ENCODE measurements around the gene ARL2BP. TPM values are rescaled to one million over a fixed set of nuclear protein-coding genes. Genes with fewer than 3 reads are reported as not detected.
A peak's percentile ranks its signal among the peaks of the same experiment; 100 is the strongest.
"Not testable (repeated sequence)": the region's sequence is repeated elsewhere in the genome, so short reads cannot be mapped to it uniquely, and the experiment has no call there.

Gene ARL2BP
- polyA plus RNA-seq (ENCODE audit: insufficient read depth in 1 of 5, insufficient read length in 5 of 5, low replicate concordance in 1 of 5) = 10 to 100 TPM; 64.8 to 81.7 (median 69.6) TPM
- long read RNA-seq, donor 1, transcript ARL2BP-201 (6 exons, 2,130 nt) = major isoform, 30 of 48 reads
- long read RNA-seq, donor 1, partial matches to known transcripts = 18 of 48 reads
- long read RNA-seq, donor 1, other reads (novel, unspliced or antisense) = 0 of 48 reads
- long read RNA-seq, donor 2, transcript ARL2BP-201 (6 exons, 2,130 nt) = major isoform, 22 of 22 reads
- long read RNA-seq, donor 2, partial matches to known transcripts = 0 of 22 reads
- long read RNA-seq, donor 2, other reads (novel, unspliced or antisense) = 0 of 22 reads
- long read RNA-seq, donor 3, transcript ARL2BP-201 (6 exons, 2,130 nt) = major isoform, 24 of 58 reads
- long read RNA-seq, donor 3, partial matches to known transcripts = 34 of 58 reads
- long read RNA-seq, donor 3, other reads (novel, unspliced or antisense) = 0 of 58 reads
- long read RNA-seq, donor 4, transcript ARL2BP-201 (6 exons, 2,130 nt) = major isoform, 19 of 26 reads
- long read RNA-seq, donor 4, partial matches to known transcripts = 7 of 26 reads
- long read RNA-seq, donor 4, other reads (novel, unspliced or antisense) = 0 of 26 reads
- long read RNA-seq, donor 5, transcript ARL2BP-201 (6 exons, 2,130 nt) = major isoform, 42 of 53 reads
- long read RNA-seq, donor 5, partial matches to known transcripts = 9 of 53 reads
- long read RNA-seq, donor 5, other reads (novel, unspliced or antisense) = 0 of 53 reads
- long read RNA-seq, donor 6, transcript ARL2BP-201 (6 exons, 2,130 nt) = major isoform, 38 of 79 reads
- long read RNA-seq, donor 6, partial matches to known transcripts = 33 of 79 reads
- long read RNA-seq, donor 6, other reads (novel, unspliced or antisense) = 7 of 79 reads
- long read RNA-seq, donor 7, transcript ARL2BP-201 (6 exons, 2,130 nt) = major isoform, 36 of 36 reads
- long read RNA-seq, donor 7, partial matches to known transcripts = 0 of 36 reads
- long read RNA-seq, donor 7, other reads (novel, unspliced or antisense) = 0 of 36 reads
- long read RNA-seq, donor 8, transcript ARL2BP-201 (6 exons, 2,130 nt) = major isoform, 14 of 14 reads
- long read RNA-seq, donor 8, partial matches to known transcripts = 0 of 14 reads
- long read RNA-seq, donor 8, other reads (novel, unspliced or antisense) = 0 of 14 reads

DNA sequence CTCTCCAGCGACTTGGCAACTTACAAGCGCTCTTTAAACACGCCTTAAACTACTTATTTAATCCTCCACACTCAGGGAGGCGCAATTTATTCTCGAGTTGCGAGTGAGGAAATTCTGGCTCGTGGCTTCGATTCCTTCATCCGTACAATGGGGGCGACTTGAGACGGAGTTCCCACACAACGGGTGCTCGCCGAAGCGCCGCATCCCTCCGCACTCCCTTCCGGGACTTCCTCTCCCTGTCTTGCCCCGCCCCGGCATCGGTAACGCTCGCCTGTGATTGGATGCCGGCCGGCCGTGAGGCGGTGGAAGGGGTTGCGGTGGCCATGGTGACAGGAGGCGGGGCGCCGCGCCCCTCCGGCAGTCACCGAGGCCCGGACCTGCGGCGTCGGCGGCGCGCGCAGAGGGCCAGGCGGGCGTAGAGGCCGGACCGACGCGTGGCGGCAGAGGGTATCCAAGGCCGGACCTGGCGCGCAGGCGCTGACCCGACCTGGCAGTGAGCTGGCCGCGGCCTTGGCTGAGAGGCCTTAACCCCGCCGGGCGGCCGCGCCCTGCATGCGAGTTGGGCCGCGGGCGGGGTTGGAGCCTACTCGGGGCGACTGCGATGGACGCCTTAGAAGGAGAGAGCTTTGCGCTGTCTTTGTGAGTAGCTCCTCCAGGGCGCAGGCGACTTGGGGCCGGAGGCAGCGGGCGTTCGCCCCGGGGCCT is at the start of gene ARL2BP:
ARL2BP (plus strand) TSS at position 493 of the 705 bp plus-strand sequence; CDS start at position 602, 109 bp downstream.
- DNase-seq = peak; percentile 95 to 96

DNA sequence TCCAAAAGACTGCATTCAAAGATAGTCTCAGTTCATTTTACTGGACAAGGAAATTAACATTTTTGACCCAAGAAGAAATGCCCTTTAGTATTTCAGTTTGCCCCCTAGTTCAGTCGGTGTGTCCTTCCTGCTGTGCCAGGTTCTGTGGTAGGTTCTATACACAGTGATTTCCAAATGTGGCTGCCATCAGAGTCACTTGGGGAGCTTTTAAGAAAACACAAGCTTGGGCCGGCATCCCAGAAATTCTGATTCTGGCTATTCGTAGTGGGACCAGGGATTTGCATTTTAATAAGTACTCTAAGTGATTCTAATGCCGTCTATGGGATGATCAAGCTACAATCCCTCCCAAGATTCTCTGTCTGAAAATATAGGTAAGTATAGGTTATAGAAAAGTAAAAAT is 48.8 kb upstream of the ARL2BP start:
- no peak for DNase-seq

- DNase-seq = no peak
Measured at GRCh38 chr16:57196753-57197152, 48.3 kb upstream of the ARL2BP start.

DNA sequence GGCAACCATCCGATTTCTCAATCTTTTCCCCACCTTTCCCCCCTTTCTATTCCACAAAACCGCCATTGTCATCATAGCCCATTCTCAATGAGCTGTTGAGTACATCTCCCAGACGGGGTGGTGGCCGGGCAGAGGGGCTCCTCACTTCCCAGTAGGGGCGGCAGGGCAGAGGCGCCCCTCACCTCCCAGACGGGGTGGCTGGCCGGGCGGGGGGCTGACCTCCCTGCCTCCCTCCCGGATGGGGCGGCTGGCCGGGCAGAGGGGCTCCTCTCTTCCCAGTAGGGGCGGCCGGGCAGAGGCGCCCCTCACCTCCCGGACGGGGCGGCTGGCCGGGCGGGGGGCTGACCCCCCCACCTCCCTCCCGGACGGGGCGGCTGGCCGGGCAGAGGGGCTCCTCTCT is 44.7 kb upstream of the ARL2BP start:
- not testable (repeated sequence) for DNase-seq

DNA sequence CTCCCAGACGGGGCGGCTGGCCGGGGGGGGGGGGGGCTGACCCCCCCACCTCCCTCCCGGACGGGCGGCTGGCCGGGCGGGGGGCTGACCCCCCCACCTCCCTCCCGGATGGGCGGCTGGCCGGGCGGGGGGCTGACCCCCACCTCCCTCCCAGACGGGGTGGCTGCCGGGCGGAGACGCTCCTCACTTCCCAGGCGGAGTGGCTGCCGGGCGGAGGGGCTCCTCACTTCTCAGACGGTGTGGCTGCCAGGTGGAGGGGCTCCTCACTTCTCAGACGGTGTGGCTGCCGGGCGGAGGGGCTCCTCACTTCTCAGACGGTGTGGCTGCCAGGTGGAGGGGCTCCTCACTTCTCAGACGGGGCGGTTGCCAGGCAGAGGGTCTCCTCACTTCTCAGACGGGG is 44.1 kb upstream of the ARL2BP start:
- not testable (repeated sequence) for DNase-seq

- no peak for DNase-seq
Measured at GRCh38 chr16:57202095-57202886, 42.8 kb upstream of the ARL2BP start.

DNA sequence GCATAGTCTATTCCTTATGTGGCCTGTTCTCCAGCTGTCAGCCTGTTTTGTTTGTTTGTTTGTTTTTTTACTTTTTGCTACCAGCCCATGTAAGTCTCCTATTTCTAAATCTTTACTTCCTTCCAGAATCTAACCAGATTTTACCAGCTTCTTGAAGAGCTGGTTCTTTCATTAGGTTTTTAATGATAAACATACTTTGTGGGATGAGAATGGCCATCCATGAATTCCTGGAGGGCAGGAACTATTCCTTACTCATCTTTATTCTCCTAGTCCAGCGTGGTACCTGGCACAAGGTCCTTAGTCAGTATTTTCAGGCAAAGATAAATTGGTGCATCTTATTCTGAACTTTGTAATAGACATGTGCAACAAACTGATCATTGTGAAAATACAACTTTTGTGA is 41.6 kb upstream of the ARL2BP start:
- DNase-seq = no peak

- no peak for DNase-seq
Measured at GRCh38 chr16:57204675-57205074, 40.4 kb upstream of the ARL2BP start.

GRCh38 chr16:57208926-57209325 is 36.1 kb upstream of the ARL2BP start:
- no peak for DNase-seq

DNA sequence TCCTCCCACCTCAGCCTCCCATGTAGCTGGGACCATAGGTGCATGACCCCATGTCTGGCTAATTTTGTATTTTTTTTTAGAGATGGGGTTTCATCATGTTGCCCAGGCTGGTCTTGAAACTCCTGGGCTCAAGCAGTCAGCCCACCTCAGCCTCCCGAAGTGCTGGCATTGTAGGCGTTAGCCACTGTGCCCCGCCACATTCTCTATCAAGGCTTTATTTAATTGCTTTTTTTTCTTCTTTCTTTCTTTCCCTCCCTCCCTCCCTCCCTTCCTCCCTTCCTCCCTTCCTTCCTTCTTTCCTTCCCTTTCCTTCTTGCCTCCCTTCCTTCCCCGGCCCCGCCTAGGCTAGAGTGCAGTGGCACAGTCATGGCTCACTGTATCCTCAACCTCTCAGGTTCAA is 35.3 kb upstream of the ARL2BP start:
- no peak for DNase-seq

GRCh38 chr16:57213462-57213861 is 31.6 kb upstream of the ARL2BP start:
- DNase-seq = no peak

DNA sequence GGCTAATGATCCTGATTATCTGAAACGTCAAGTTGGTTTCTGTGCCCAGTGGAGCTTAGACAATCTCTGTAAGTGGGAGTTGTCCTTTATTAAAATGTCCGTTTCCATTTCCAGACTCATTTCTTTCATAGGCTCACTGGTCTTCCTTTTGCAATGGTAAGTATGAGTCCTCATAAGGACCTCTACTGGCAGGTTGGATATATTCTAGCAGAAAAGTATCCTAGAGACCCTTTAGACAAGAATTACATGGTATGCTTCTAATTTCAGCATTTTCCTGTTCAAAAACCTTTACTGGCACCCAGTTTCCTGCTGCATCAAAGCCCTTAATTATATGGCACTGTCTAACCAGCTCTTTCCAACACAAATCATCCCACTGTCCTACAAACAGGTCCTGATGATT is 28.1 kb upstream of the ARL2BP start:
- no peak for DNase-seq

DNA sequence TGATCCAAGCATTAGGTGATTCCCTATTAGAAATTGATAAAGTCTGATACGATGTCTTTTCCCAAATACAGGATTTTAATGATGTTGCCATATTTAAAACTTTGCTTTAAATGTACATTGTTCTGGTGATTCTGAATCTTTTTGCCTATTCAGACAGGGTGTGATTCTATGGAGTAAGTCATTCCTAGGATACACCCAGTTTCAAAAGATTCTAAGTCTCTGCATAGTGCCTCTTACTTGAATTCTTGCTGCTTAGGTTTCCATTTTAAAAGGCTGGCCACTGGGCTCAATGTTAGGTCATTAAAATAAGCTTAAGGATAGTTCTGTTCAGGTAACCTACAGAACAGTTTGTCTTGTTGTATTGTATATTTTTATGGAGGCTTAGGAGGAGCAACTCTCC is 22.0 kb upstream of the ARL2BP start:
- no peak for DNase-seq

- no peak for DNase-seq
Measured at GRCh38 chr16:57224651-57225335, 20.3 kb upstream of the ARL2BP start.

DNA sequence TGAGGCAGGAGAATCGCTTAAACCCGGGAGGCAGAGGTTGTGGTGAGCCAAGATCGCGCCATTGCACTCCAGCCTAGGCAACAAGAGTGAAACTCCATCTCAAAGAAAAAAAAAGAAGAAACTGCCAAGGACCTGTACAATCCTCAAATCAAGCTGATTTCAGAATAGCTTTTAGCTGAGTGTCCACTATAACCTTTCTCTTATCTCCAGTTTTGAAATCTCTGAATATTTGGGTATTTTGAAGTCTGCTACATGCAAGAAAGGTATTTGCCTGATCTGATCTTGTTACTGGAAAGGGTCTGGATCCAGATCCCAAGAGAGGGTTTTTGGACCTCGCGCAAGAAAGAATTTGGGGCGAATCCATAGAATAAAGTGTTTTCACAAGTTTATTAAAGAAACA is 19.1 kb upstream of the ARL2BP start:
- no peak for DNase-seq

GRCh38 chr16:57226701-57227621 is 18.1 kb upstream of the ARL2BP start:
- no peak for DNase-seq

- no peak for DNase-seq
Measured at GRCh38 chr16:57229079-57229478, 16.0 kb upstream of the ARL2BP start.

DNA sequence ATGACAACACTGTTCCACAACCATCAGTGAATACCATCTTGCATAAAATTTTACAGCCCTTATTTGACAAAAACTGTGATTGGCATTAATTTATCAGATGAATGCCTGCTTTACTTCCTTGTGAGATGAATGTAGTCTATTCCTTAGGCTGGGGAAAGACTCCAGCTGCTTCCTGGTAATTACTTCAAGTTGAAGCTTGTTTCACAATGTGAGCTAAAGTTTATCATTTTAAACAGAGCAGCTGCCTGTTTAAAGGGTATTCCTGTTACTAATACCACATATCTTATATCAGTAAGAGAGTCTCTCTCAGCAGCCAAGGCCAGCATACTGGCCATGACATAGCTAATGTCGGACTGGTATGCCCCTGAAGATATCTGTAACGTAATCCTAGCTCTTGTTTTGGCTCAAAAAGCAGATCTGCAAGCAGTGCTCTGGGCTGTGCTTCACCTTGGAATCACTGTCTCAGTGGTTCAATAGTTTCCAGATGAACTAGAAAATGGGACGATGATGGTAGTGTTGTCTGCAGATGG is 13.2 kb upstream of the ARL2BP start:
- no peak for DNase-seq
